Nephron (organoid): ENCODE data around the gene ZBTB37.
"Not testable (repeated sequence)": the region's sequence is repeated elsewhere in the genome, so short reads cannot be mapped to it uniquely, and the experiment has no call there.

Source experiments
- H3K27ac Mint-ChIP-seq, 3 experiments: 2 replicates each; pipeline ENCODE4 v1.8.0; 2020; ENCODE audit warnings: mixed read lengths in 3 of 3, mild to moderate bottlenecking in 2 of 3, moderate library complexity in 1 of 3
- H3K27me3 Mint-ChIP-seq: 2 replicates; pipeline ENCODE4 v1.8.0; 2021; ENCODE audit warnings: low read depth, mild to moderate bottlenecking, moderate library complexity, mixed read lengths
- H3K36me3 Mint-ChIP-seq: 2 replicates; pipeline ENCODE4 v1.8.0; 2020; ENCODE audit warnings: low read depth, mixed read lengths
- H3K4me1 Mint-ChIP-seq: 2 replicates; pipeline ENCODE4 v1.8.0; 2020; ENCODE audit warnings: mixed read lengths
- H3K4me3 Mint-ChIP-seq, 3 experiments: 2 replicates each; pipeline ENCODE4 v1.8.0; 2020; ENCODE audit warnings: mild to moderate bottlenecking in 3 of 3, mixed read lengths in 3 of 3, moderate library complexity in 2 of 3
- H3K9me3 Mint-ChIP-seq: 2 replicates; pipeline ENCODE4 v1.8.0; 2020; ENCODE audit warnings: mixed read lengths
- TF ChIP-seq, protein P1 (sequence below), 3 experiments: fragments of 200-600 bp; sonication (generic); IDR thresholded peaks; one replicate each; pipeline ENCODE4 v1.5.0; 2021; ENCODE audit warnings: antibody characterized with exemption in 3 of 3; ENCODE audit not compliant: unreplicated experiment in 3 of 3

ZBTB37 gene

DNA sequence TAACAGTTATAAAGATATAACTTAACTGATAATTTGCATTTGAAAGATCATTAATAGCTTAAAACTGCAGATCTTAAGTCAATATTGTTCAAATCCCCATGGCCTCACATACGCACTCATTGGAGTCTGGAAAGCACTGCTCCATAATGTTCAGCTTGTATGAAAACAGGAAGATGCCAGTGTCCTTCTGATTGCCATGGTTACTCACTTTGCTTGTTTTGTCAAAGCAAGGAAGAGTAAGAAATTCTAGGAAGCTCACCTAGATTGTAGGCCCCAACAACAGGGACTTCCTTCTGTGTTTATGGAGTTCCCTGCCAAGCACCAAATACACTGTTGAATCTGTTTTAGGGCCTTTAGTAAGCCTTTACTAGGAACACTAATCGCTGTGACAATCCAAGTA is 11.3 kb upstream of the ZBTB37 start:
- H3K4me1 Mint-ChIP-seq = peaks cover 3% of the 10 kb centered on the region
- H3K27me3 Mint-ChIP-seq = no peaks in the 10 kb centered on the region
- TF ChIP-seq, protein P1, sequence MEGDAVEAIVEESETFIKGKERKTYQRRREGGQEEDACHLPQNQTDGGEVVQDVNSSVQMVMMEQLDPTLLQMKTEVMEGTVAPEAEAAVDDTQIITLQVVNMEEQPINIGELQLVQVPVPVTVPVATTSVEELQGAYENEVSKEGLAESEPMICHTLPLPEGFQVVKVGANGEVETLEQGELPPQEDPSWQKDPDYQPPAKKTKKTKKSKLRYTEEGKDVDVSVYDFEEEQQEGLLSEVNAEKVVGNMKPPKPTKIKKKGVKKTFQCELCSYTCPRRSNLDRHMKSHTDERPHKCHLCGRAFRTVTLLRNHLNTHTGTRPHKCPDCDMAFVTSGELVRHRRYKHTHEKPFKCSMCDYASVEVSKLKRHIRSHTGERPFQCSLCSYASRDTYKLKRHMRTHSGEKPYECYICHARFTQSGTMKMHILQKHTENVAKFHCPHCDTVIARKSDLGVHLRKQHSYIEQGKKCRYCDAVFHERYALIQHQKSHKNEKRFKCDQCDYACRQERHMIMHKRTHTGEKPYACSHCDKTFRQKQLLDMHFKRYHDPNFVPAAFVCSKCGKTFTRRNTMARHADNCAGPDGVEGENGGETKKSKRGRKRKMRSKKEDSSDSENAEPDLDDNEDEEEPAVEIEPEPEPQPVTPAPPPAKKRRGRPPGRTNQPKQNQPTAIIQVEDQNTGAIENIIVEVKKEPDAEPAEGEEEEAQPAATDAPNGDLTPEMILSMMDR (IDR thresholded peaks at IDR 0.05; ENCODE audit: unreplicated experiment in 3 of 3) = no peak
- H3K9me3 Mint-ChIP-seq = no peaks in the 10 kb centered on the region
- H3K27ac Mint-ChIP-seq = no peak overlapping the region
- H3K36me3 Mint-ChIP-seq = peaks cover 57% of the 10 kb centered on the region
- H3K4me3 Mint-ChIP-seq = no peak overlapping the region

DNA sequence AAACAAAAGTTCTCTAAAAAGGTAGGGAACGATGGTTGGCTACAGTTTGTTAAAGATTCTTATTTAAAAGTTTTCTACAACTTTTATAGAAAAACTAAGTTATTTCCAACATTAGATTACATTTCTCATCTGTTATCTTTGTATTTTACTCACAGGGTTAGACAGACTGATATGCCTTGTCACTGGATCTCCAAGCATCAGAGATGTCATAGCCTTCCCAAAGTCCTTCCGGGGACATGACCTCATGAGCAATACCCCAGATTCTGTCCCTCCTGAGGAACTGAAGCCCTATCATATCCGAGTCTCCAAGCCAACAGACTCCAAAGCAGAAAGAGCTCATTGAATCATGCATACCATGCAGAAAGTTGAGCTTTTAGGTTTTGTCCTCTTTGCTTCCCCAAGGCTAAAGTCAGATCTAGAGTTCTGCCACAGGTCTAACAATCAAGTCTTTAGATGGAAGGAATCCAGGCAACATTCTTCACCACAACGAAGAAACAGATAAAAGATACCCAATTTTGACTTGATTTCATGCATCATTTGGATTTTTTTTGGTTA is 10.7 kb upstream of the ZBTB37 start:
- H3K27ac Mint-ChIP-seq = no peak overlapping the region
- no peaks in the 10 kb centered on the region for H3K4me1 Mint-ChIP-seq
- peaks cover 56% of the 10 kb centered on the region for H3K36me3 Mint-ChIP-seq
- TF ChIP-seq, protein P1 (IDR thresholded peaks at IDR 0.05; ENCODE audit: unreplicated experiment in 3 of 3) = no peak
- H3K27me3 Mint-ChIP-seq = no peaks in the 10 kb centered on the region
- no peaks in the 10 kb centered on the region for H3K9me3 Mint-ChIP-seq
- H3K4me3 Mint-ChIP-seq = no peak overlapping the region

DNA sequence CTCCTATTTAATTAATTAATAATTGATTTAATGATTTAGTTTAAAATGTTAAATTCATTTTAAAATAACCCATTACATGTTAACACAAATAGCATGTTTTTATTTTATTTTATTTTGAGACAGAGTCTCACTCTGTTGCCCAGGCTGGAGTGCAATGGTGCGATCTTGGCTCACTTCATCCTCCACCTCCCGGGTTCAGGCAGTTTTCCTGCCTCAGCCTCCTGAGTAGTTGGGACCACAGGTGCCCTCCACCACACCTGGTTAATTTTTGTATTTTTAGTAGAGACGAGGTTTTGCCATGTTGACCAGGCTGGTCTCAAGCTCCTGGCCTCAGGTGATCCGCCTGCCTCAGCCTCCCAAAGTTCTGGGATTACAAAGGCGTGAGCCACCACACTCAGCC is 8.6 kb upstream of the ZBTB37 start:
- H3K27me3 Mint-ChIP-seq, H3K4me1 Mint-ChIP-seq, H3K4me3 Mint-ChIP-seq, H3K27ac Mint-ChIP-seq, H3K9me3 Mint-ChIP-seq: not testable (repeated sequence)
- peaks cover 57% of the 10 kb centered on the region for H3K36me3 Mint-ChIP-seq

DNA sequence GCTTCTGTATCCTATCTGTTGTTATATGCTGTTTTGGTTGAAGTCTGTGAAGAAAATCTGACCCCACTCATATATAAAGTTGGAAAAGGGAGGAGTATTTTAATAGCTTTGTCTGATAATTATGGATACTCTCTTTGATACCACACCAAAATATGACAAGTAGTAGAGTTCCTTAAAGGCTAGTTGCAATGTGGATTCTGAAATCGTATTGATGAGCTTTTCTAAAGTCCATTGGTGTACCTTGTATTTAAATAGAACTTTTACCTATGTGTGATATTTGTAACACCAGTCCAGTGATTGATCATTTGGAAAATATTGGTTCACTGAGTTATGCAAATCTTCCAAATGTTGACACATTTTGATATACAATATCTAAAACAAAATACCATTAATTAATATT is 8.1 kb upstream of the ZBTB37 start:
- peaks cover 59% of the 10 kb centered on the region for H3K36me3 Mint-ChIP-seq
- no peak overlapping the region for H3K27ac Mint-ChIP-seq
- H3K9me3 Mint-ChIP-seq = no peaks in the 10 kb centered on the region
- H3K4me3 Mint-ChIP-seq = no peak overlapping the region
- TF ChIP-seq, protein P1 (IDR thresholded peaks at IDR 0.05; ENCODE audit: unreplicated experiment in 3 of 3) = no peak
- peaks cover 11% of the 10 kb centered on the region for H3K4me1 Mint-ChIP-seq
- no peaks in the 10 kb centered on the region for H3K27me3 Mint-ChIP-seq

DNA sequence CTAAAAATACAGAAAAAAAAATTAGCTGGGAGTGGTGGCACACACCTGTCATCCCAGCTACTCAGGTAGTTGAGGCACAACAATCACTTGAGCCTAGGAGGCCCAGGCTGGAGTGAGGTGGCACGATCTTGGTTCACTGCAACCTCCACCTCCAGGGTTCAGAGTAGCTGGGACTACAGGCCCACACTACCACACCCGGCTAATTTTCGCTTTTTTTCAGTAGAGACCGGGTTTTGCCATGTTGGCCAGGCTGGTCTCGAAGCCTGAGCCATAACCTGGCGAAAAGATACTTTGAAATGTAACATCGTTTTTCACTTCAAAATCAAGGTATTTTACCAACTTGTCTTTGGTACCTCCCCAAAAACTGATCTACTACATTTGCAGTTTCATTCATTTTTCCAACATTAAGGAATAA is 6.4 kb upstream of the ZBTB37 start:
- Mint-ChIP-seq H3K4me3 (peak overlapping the region in 1 of 3 experiments; percentile 2), H3K27me3 (no peaks in the 10 kb centered on the region), H3K4me1 (peaks cover 28% of the 10 kb centered on the region), H3K27ac (peak overlapping the region in 1 of 3 experiments; percentile 5), H3K36me3 (peaks cover 65% of the 10 kb centered on the region), H3K9me3 (no peaks in the 10 kb centered on the region)
- TF ChIP-seq, protein P1 (IDR thresholded peaks at IDR 0.05; ENCODE audit: unreplicated experiment in 3 of 3) = no peak

DNA sequence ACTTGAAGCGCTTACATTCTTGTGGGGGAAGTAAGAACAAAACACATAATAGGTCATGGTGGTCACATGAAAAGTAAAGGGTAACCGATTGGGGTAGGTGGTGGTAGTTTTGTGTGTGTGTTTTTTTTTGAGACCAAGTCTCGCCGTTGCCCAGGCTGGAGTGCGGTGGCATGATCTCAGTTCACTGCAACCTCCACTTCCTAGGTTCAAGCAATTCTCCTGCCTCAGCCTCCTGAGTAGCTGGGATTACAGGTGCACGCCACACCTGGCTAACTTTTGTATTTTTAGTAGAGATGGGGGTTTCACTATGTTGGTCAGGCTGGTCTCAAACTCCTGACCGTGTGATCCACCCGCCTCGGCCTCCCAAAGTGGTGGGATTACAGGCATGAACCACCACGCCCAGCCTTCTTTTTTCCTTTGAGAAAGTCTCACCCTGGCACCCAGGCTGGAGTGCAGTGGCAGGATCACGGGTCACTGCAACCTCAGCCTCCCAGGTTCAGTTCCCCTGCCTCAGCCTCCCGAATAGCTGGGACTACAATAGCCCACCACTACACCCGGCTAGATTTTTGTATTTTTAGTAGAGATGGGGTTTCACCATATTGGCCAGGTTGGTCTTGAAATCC is 5.9 kb upstream of the ZBTB37 start:
- H3K4me3 Mint-ChIP-seq = peak overlapping the region in 2 of 3 experiments; percentile 2 to 59
- H3K4me1 Mint-ChIP-seq = peaks cover 31% of the 10 kb centered on the region
- not testable (repeated sequence) for H3K9me3 Mint-ChIP-seq, H3K27me3 Mint-ChIP-seq
- peaks cover 68% of the 10 kb centered on the region for H3K36me3 Mint-ChIP-seq
- H3K27ac Mint-ChIP-seq = peak overlapping the region in 1 of 3 experiments; percentile 5

DNA sequence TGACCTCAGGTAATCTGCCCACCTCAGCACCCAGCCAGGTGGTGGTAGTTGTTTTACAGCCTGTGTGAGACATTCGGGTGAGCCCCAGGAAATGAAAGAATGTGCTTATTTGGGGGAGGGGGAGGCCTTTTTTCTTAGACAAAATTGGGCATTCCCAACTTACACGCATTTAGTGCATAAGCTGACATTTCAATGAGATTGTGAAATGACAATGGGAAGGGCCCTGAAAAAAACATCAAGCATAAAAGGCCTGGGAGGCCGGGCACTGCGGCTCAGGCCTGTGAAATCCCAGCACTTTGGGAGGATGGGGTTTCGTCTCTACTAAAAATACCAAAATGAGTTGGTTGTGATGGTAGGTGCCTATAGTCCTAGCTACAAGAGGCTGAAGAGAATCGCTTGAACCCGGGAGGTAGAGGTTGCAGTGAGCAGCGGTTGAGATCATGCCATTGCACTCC is 5.4 kb upstream of the ZBTB37 start:
- peaks cover 31% of the 10 kb centered on the region for H3K4me1 Mint-ChIP-seq
- TF ChIP-seq, protein P1 (IDR thresholded peaks at IDR 0.05; ENCODE audit: unreplicated experiment in 3 of 3) = no peak
- H3K27ac Mint-ChIP-seq = no peak overlapping the region
- no peaks in the 10 kb centered on the region for H3K27me3 Mint-ChIP-seq
- H3K36me3 Mint-ChIP-seq = peaks cover 63% of the 10 kb centered on the region
- peak overlapping the region in 1 of 3 experiments; percentile 59 for H3K4me3 Mint-ChIP-seq
- no peaks in the 10 kb centered on the region for H3K9me3 Mint-ChIP-seq
